Heart right ventricle (tissue), 16 donors: ENCODE data around the gene ASB2. TPM values are rescaled to one million over a fixed set of nuclear protein-coding genes. Genes with fewer than 3 reads are reported as not detected.

ENCODE experiments used
- ATAC-seq, 8 donors: fragments of 200-7000 bp; cut with Tn5 transposase; one replicate each; pipeline ENCODE4 v1.9.1; 2020; ENCODE audit warnings: mild to moderate bottlenecking in 8 of 8, moderate library complexity in 8 of 8, moderate number of reproducible peaks in 1 of 8
- DNase-seq, 2 donors: peaks; one replicate each; pipeline ENCODE4 v3.0.0-alpha.2; 2020
- H3K27ac ChIP-seq, 10 donors: fragments of 200-600 bp; sonication (generic) in 2 of 10; one replicate each; pipeline versions ENCODE4 v1.5.0 to v1.8.0; 2020 to 2022; ENCODE audit warnings: mild to moderate bottlenecking in 3 of 10
- H3K27me3 ChIP-seq, 7 donors: fragments of 200-600 bp; one replicate each; pipeline ENCODE4 v1.8.0; 2021 to 2022; ENCODE audit warnings: mild to moderate bottlenecking in 2 of 7
- H3K36me3 ChIP-seq, 9 donors: fragments of 200-600 bp; sonication (generic) in 1 of 9; one replicate each; pipeline versions ENCODE4 v1.5.0 to v1.8.0; 2020 to 2022; ENCODE audit warnings: mild to moderate bottlenecking in 2 of 9
- H3K4me1 ChIP-seq, 9 donors: fragments of 200-600 bp; sonication (generic) in 1 of 9; one replicate each; pipeline versions ENCODE4 v1.5.0 to v1.8.0; 2020 to 2022; ENCODE audit warnings: mild to moderate bottlenecking in 4 of 9
- H3K4me3 ChIP-seq, 10 donors: fragments of 200-600 bp; sonication (generic) in 2 of 10; one replicate each; pipeline versions ENCODE4 v1.5.0 to v1.8.0; 2020 to 2022; ENCODE audit warnings: mild to moderate bottlenecking in 7 of 10, moderate library complexity in 2 of 10
- H3K9me3 ChIP-seq, 11 donors: fragments of 200-600 bp in 10 of 11; sonication (generic) in 2 of 11; one replicate each; pipeline versions ENCODE4 v1.5.0 to v1.8.0; 2013 to 2022; ENCODE audit warnings: mild to moderate bottlenecking in 2 of 11, control low read depth in 1 of 11, moderate library complexity in 1 of 11
- CTCF ChIP-seq, 9 donors: fragments of 200-600 bp; sonication (generic) in 2 of 9; IDR thresholded peaks; one replicate each; pipeline versions ENCODE4 v1.5.0 to v1.8.0; 2021 to 2022; ENCODE audit warnings: antibody characterized with exemption in 9 of 9, mild to moderate bottlenecking in 5 of 9, moderate library complexity in 1 of 9
- WGBS, 2 donors: extraction: QIAGEN DNeasy Blood & Tissue Kit; methylation state at CpG; one replicate each; pipeline ENCODE4 v1.1.7; 2013; ENCODE audit warnings: inconsistent platforms in 1 of 2; 5-methylcytosine and 5-hydroxymethylcytosine counted together
- intact Hi-C, 10 donors: fragments of 100-400 bp; cut with DNase I; formaldehyde crosslinking; loops; one replicate each; pipeline versions ENCODE4 v1.11.1 to v1.14.2; 2022
- polyA plus RNA-seq, 2 donors: library from polyadenylated mRNA; stranded (reverse); fragments of 200-250 nt; gene quantifications; one replicate each; pipeline ENCODE4 v1.2.3, GENCODE V29; 2013
- total RNA-seq, 10 donors: library from RNA; stranded (reverse); fragmentation: NEBNext Ultra II Directional in 3 of 10; extraction: Animal tissue kit (Norgen Biotek cat#: 25700) in 3 of 10; gene quantifications; one replicate each; pipeline versions ENCODE4 v1.2.1 to v1.2.4, GENCODE V29; 2021 to 2023
- donor health status: Arrhythmogenic right ventricular cardiomyopathy.
- donor health status: ischemic (EF 13 %, LVEDD 7.1; RV severe dilation, severe dysfunction).
- donor health status: healthy with polysubstance abuse.
- donor health status: DM: no; HTN: yes; CAD: no.
- donor health status: DM: no; HTN: no; CAD: no.
- donor health status: ischemic (EF 25% LVEDD 6.9; RV normal size, moderate dysfunction).
- donor health status: ischemic (EF 25% LVEDD 5.7; RV mildly dilated, moderate dysfunction).
- donor health status: healthy.
- donor health status: DM: yes; HTN: yes; CAD: no.
- donor health status: Ischemic cardiomyopathy.
- donor health status: ischemic (EF 35%, LVEDD 5.7; RV mildly dilated, moderate dysfunction).
- donor health status: nonischemic (EF 11% LVEDD 7.7; RV severe dilation, severe dysfunction).
- donor health status: DM: yes; HTN: yes; CAD: no.
- donor health status: PGD.
- donor health status: ischemic (EF 29% LVEDD 5.4; RV normal size, mild dysfunction).
- donor health status: nonischemic (EF 23%, LVEDD 6.1; RV moderate dilation, normal function).

The ASB2 gene
- total and polyA plus RNA-seq, 12 donors: 19.6 to 374 (median 168) TPM

GRCh38 chr14:93902619-93903307, 73.6 kb downstream of the ASB2 start:
- no peaks in the 10 kb centered on the region for H3K9me3 ChIP-seq
- peaks cover 0 to 3% (median 0%) of the 10 kb centered on the region in 9 donors for H3K4me1 ChIP-seq
- H3K27me3 ChIP-seq: peaks cover 0 to 17% (median 9%) of the 10 kb centered on the region in 7 donors
- H3K4me3 ChIP-seq: no peak overlapping the region
- DNase-seq (no peak), ATAC-seq (no peak)
- H3K27ac ChIP-seq: no peak overlapping the region
- no peaks in the 10 kb centered on the region for H3K36me3 ChIP-seq
- WGBS, 2 donors: 77 to 85% methylated on average over 13 of the region's 13 CpGs
- TF ChIP-seq CTCF (IDR thresholded peaks at IDR 0.05): no peak
- intact Hi-C loops: no loop called here

GRCh38 chr14:93901813-93902212, 74.6 kb downstream of the ASB2 start:
- WGBS, 2 donors: 42 to 44% methylated on average over 6 of the region's 6 CpGs
- DNase-seq: no peak
- TF ChIP-seq CTCF (IDR thresholded peaks at IDR 0.05): no peak

GRCh38 chr14:93898731-93899130, 77.6 kb downstream of the ASB2 start:
- H3K4me1 ChIP-seq: peaks cover 0 to 3% (median 0%) of the 10 kb centered on the region in 9 donors
- no peaks in the 10 kb centered on the region for H3K9me3 ChIP-seq
- intact Hi-C loops: loop anchor here in 3 of 10 donors (5.0 to 10.0 kb wide), 3 partner anchors 64 to 244 kb away; no protein-coding TSS in a partner anchor
- no peak overlapping the region for H3K4me3 ChIP-seq
- TF ChIP-seq CTCF (IDR thresholded peaks at IDR 0.05): no peak
- no peak overlapping the region for H3K27ac ChIP-seq
- ATAC-seq (peak in 1 of 8 donors; percentile 29), DNase-seq (no peak)
- 88 to 92% methylated on average over 5 of the region's 5 CpGs for WGBS, 2 donors
- H3K27me3 ChIP-seq: peaks cover 0 to 9% (median 6%) of the 10 kb centered on the region in 7 donors
- H3K36me3 ChIP-seq: no peaks in the 10 kb centered on the region

More at GRCh38 chr14:93901813-93902212, 74.6 kb downstream of the ASB2 start:
- Histone ChIP-seq H3K27me3 (peaks cover 0 to 17% (median 9%) of the 10 kb centered on the region in 7 donors), H3K9me3 (no peaks in the 10 kb centered on the region), H3K36me3 (no peaks in the 10 kb centered on the region), H3K4me3 (no peak overlapping the region), H3K4me1 (peaks cover 0 to 3% (median 0%) of the 10 kb centered on the region in 9 donors), H3K27ac (no peak overlapping the region)
- intact Hi-C loops: no loop called here
- ATAC-seq: no peak

GRCh38 chr14:93898081-93898611, 78.2 kb downstream of the ASB2 start:
- Histone ChIP-seq H3K4me3 (no peak overlapping the region), H3K27me3 (peaks cover 0 to 6% (median 4%) of the 10 kb centered on the region in 7 donors), H3K9me3 (no peaks in the 10 kb centered on the region), H3K4me1 (peaks cover 0 to 6% (median 0%) of the 10 kb centered on the region in 9 donors), H3K27ac (no peak overlapping the region), H3K36me3 (no peaks in the 10 kb centered on the region)
- DNase-seq (no peak), ATAC-seq (peak in 4 of 8 donors; percentile 34 to 64 (median 53))
- intact Hi-C loops: loop anchor here in 3 of 10 donors (5.0 to 10.0 kb wide), 3 partner anchors 63 to 243 kb away; no protein-coding TSS in a partner anchor
- 78 to 84% methylated on average over 15 of the region's 15 CpGs for WGBS, 2 donors
- no peak for TF ChIP-seq CTCF (IDR thresholded peaks at IDR 0.05)
